HepG2 (cell line): ENCODE measurements around the gene WDR18. TPM values are rescaled to one million over a fixed set of nuclear protein-coding genes. Genes with fewer than 3 reads are reported as not detected.

Experiments used
- ARID3A ChIP-seq: IDR thresholded peaks from 2 replicates; pipeline ENCODE4 v1.6.1; 2012; ENCODE audit warnings: low read depth, low read length, improper control_type of control experiment
- ATF5 ChIP-seq: sonication (generic); formaldehyde crosslinking; IDR thresholded peaks from 2 replicates; pipeline ENCODE4 v1.4.0; 2020; ENCODE audit warnings: mild to moderate bottlenecking, low read depth, missing genetic modification reagents
- CBFB ChIP-seq: sonication (generic); formaldehyde crosslinking; IDR thresholded peaks from 2 replicates; pipeline ENCODE4 v1.4.0; 2020; ENCODE audit warnings: missing genetic modification reagents
- CBX1 ChIP-seq: IDR thresholded peaks from one replicate; pipeline ENCODE4 v1.6.1; 2016; ENCODE audit warnings: antibody characterized with exemption, low read depth
- CREB1 ChIP-seq, 2 experiments: fragments of 450-650 bp in 1 of 2; IDR thresholded peaks; 2 replicates each; pipeline ENCODE4 v1.6.1; 2016 to 2017; ENCODE audit warnings: control low read depth in 1 of 2, mild to moderate bottlenecking in 1 of 2, missing compliant biosample characterization in 1 of 2, missing genetic modification characterization in 1 of 2
- DPF2 ChIP-seq: sonication (generic); formaldehyde crosslinking; IDR thresholded peaks from 2 replicates; pipeline ENCODE4 v1.4.0; 2020; ENCODE audit warnings: mild to moderate bottlenecking, low read depth, missing genetic modification reagents, borderline replicate concordance
- DRAP1 ChIP-seq: IDR thresholded peaks from 2 replicates; pipeline ENCODE4 v1.6.1; 2016; ENCODE audit warnings: missing genetic modification reagents, missing compliant biosample characterization
- ELK4 ChIP-seq: sonication (generic); formaldehyde crosslinking; IDR thresholded peaks from 2 replicates; pipeline ENCODE4 v1.9.0; 2021; ENCODE audit warnings: missing genetic modification reagents, borderline replicate concordance
- ERF ChIP-seq: IDR thresholded peaks from 2 replicates; pipeline ENCODE4 v1.6.1; 2018; ENCODE audit warnings: missing biosample characterization, missing genetic modification reagents
- ETS1 ChIP-seq: sonication (generic); formaldehyde crosslinking; IDR thresholded peaks from 2 replicates; pipeline ENCODE4 v1.4.0; 2020; ENCODE audit warnings: missing genetic modification reagents
- FOXM1 ChIP-seq: sonication (generic); formaldehyde crosslinking; IDR thresholded peaks from 2 replicates; pipeline ENCODE4 v1.5.0; 2020; ENCODE audit warnings: missing genetic modification reagents
- GZF1 ChIP-seq: sonication (generic); formaldehyde crosslinking; IDR thresholded peaks from 2 replicates; pipeline ENCODE4 v1.5.1; 2020; ENCODE audit warnings: mild to moderate bottlenecking, missing genetic modification reagents
- HDAC6 ChIP-seq: fragments of 200-600 bp; sonication (generic); IDR thresholded peaks from 2 replicates; pipeline ENCODE4 v1.7.0; 2017; ENCODE audit warnings: mild to moderate bottlenecking, antibody characterized with exemption, low read length, low read depth
- HNRNPH1 ChIP-seq: fragments of 200-400 bp; formaldehyde crosslinking; optimal IDR thresholded peaks from 2 replicates; pipeline ENCODE3; 2017; ENCODE audit warnings: mild to moderate bottlenecking, low read depth, low read length
- KDM4B ChIP-seq: sonication (generic); formaldehyde crosslinking; IDR thresholded peaks from 2 replicates; pipeline ENCODE4 v1.4.0; 2020; ENCODE audit warnings: missing genetic modification reagents
- LRRFIP1 ChIP-seq: sonication (generic); formaldehyde crosslinking; conservative IDR thresholded peaks from 2 replicates; pipeline ENCODE4 v1.4.0; 2020; ENCODE audit warnings: missing genetic modification reagents
- PHF21A ChIP-seq: sonication (generic); formaldehyde crosslinking; IDR thresholded peaks from 2 replicates; pipeline ENCODE4 v1.5.0; 2020; ENCODE audit warnings: mild to moderate bottlenecking, missing genetic modification reagents
- SIN3B ChIP-seq: fragments of 150-350 bp; IDR thresholded peaks from 2 replicates; pipeline ENCODE4 v1.6.1; 2014; ENCODE audit warnings: low read length
- SP4 ChIP-seq: sonication (generic); formaldehyde crosslinking; IDR thresholded peaks from 2 replicates; pipeline ENCODE4 v1.8.1; 2023; ENCODE audit warnings: mild to moderate bottlenecking, missing genetic modification reagents
- ZEB1 ChIP-seq: IDR thresholded peaks from 2 replicates; pipeline ENCODE4 v1.6.1; 2012; ENCODE audit warnings: mild to moderate bottlenecking, low read depth, inconsistent platforms; ENCODE audit not compliant: insufficient replicate concordance
- ZNF331 ChIP-seq: sonication (generic); formaldehyde crosslinking; IDR thresholded peaks from 2 replicates; pipeline ENCODE4 v1.4.0; 2020; ENCODE audit warnings: missing genetic modification reagents
- ZNF530 ChIP-seq: sonication (generic); formaldehyde crosslinking; IDR thresholded peaks from 2 replicates; pipeline ENCODE4 v1.5.0; 2020; ENCODE audit warnings: low read depth, mild to moderate bottlenecking, missing genetic modification reagents
- polyA plus RNA-seq, 8 experiments: library from polyadenylated mRNA; depleted of rRNA in 3 of 8; stranded (reverse) in 7 of 8; unstranded in 1 of 8; fragments of >200 nt; fragmentation: Illumina TruSeq in 4 of 8; extraction: Trizol in 4 of 8; gene quantifications; 2 replicates each; pipeline versions ENCODE4 v1.2.1 to v1.2.3, GENCODE V29; 2011 to 2016; ENCODE audit warnings: low read depth in 4 of 8, missing spikeins in 1 of 8, mixed read lengths in 1 of 8; ENCODE audit not compliant: insufficient read depth in 1 of 8
- total RNA-seq, 5 experiments: library from RNA; depleted of rRNA; stranded (reverse); fragments of >200 nt; fragmentation: Illumina TruSeq; extraction: Trizol; gene quantifications; 2 replicates each; pipeline ENCODE4 v1.2.3, GENCODE V29; 2016; ENCODE audit warnings: low read depth in 1 of 5

WDR18 gene
- total and polyA plus RNA-seq, 2 of the 13 experiments (the other 11 are each of a cell fraction or from before 2014, with no cell fraction given) = 36.4 to 47.6 TPM

GRCh38 chr19:1039646-1040475, 55.7 kb downstream of the WDR18 start, which contains the start of gene ABCA7 (continued):
- no peak for TF ChIP-seq HDAC6
- no peak for TF ChIP-seq ARID3A
- TF ChIP-seq LRRFIP1 (CRISPR knock-in tag) = no peak
- TF ChIP-seq ZEB1 = peak; percentile 37
- 0 out of 2 replicates have a peak, but pooled peaks have one; percentile 70 for TF ChIP-seq ERF
- TF ChIP-seq CBX1 = no peak
- no peak for TF ChIP-seq ETS1 (CRISPR knock-in tag)
- TF ChIP-seq CBFB (CRISPR knock-in tag) = 0 out of 2 replicates have a peak, but pooled peaks have one; percentile 28
- TF ChIP-seq CREB1 (IDR thresholded peaks at IDR 0.05) = peak; percentile 79
- peak; percentile 73 for TF ChIP-seq CREB1 (CRISPR knock-in tag; IDR thresholded peaks at IDR 0.05)
- no peak for TF ChIP-seq KDM4B (CRISPR knock-in tag)
- peak; percentile 48; the same call in 1 of the 2 replicates for TF ChIP-seq ZNF331 (CRISPR knock-in tag)
- no peak for TF ChIP-seq SIN3B
- no peak for TF ChIP-seq FOXM1 (CRISPR knock-in tag)
- TF ChIP-seq PHF21A = peak; percentile 18; the same call in 1 of the 2 replicates
- no peak for TF ChIP-seq ELK4 (CRISPR knock-in tag)
- TF ChIP-seq DPF2 (CRISPR knock-in tag) = no peak
- TF ChIP-seq HNRNPH1 = no peak
- no peak for TF ChIP-seq ZNF530 (CRISPR knock-in tag)
- TF ChIP-seq ATF5 = no peak
- TF ChIP-seq GZF1 (CRISPR knock-in tag) = no peak
- TF ChIP-seq DRAP1 (CRISPR knock-in tag) = peak; percentile 81; the same call in 1 of the 2 replicates
- TF ChIP-seq SP4 = peak; percentile 88; the same call in 1 of the 2 replicates
